Hepatocyte (in vitro differentiated cells): ENCODE results near the gene GGA1. TPM values are rescaled to one million over a fixed set of nuclear protein-coding genes. Genes with fewer than 3 reads are reported as not detected.
"Not testable (repeated sequence)": the region's sequence is repeated elsewhere in the genome, so short reads cannot be mapped to it uniquely, and the experiment has no call there.

Source experiments
- DNase-seq: peaks from one replicate; pipeline ENCODE4 v3.0.0-alpha.2; 2016; ENCODE audit warnings: low spot score
- H2AFZ ChIP-seq: fragments of 200-600 bp; sonication (generic); 2 replicates; pipeline ENCODE4 v1.6.0; 2016; ENCODE audit warnings: antibody characterized with exemption, mild to moderate bottlenecking
- H3K27ac ChIP-seq: fragments of 200-600 bp; sonication (generic); 2 replicates; pipeline ENCODE4 v1.5.1; 2016; ENCODE audit warnings: mild to moderate bottlenecking
- H3K27me3 ChIP-seq: fragments of 200-600 bp; sonication (generic); 2 replicates; pipeline ENCODE4 v1.6.1; 2016
- H3K36me3 ChIP-seq: fragments of 200-600 bp; sonication (generic); replicated peaks from 2 replicates; pipeline ENCODE4 v1.5.1; 2016; ENCODE audit warnings: low read depth; ENCODE audit not compliant: insufficient read depth
- H3K4me1 ChIP-seq: fragments of 200-600 bp; sonication (generic); 2 replicates; pipeline ENCODE4 v1.5.1; 2016; ENCODE audit warnings: mild to moderate bottlenecking, moderate library complexity; ENCODE audit not compliant: insufficient read depth
- H3K4me2 ChIP-seq: fragments of 200-600 bp; sonication (generic); 2 replicates; pipeline ENCODE4 v1.6.0; 2016
- H3K4me3 ChIP-seq: fragments of 200-600 bp; sonication (generic); 2 replicates; pipeline ENCODE4 v1.5.1; 2016; ENCODE audit warnings: mild to moderate bottlenecking
- H3K79me2 ChIP-seq: fragments of 200-600 bp; sonication (generic); 2 replicates; pipeline ENCODE4 v1.6.0; 2017; ENCODE audit warnings: mild to moderate bottlenecking
- H3K9me2 ChIP-seq: fragments of 200-600 bp; sonication (generic); replicated peaks from 2 replicates; pipeline ENCODE4 v1.6.0; 2017; ENCODE audit warnings: mild to moderate bottlenecking; ENCODE audit not compliant: insufficient read depth
- H3K9me3 ChIP-seq: fragments of 200-600 bp; sonication (generic); 2 replicates; pipeline ENCODE4 v1.5.1; 2016; ENCODE audit warnings: low read depth, mild to moderate bottlenecking
- H4K20me1 ChIP-seq: fragments of 200-600 bp; sonication (generic); 2 replicates; pipeline ENCODE4 v1.6.0; 2016; ENCODE audit warnings: mild to moderate bottlenecking; ENCODE audit not compliant: insufficient read depth, poor library complexity, severe bottlenecking
- CTCF ChIP-seq: fragments of 200-600 bp; sonication (generic); IDR thresholded peaks from 2 replicates; pipeline ENCODE4 v1.5.1; 2016; ENCODE audit warnings: antibody characterized with exemption, mild to moderate bottlenecking; ENCODE audit not compliant: poor library complexity
- EZH2 ChIP-seq: fragments of 200-600 bp; sonication (generic); IDR thresholded peaks from 2 replicates; pipeline ENCODE4 v1.6.1; 2016; ENCODE audit warnings: antibody characterized with exemption, mild to moderate bottlenecking, borderline replicate concordance
- EZH2phosphoT487 ChIP-seq: fragments of 200-600 bp; sonication (generic); IDR thresholded peaks from one replicate; pipeline ENCODE4 v1.6.1; 2018; ENCODE audit warnings: antibody characterized with exemption, mild to moderate bottlenecking, low read depth, moderate library complexity; ENCODE audit not compliant: unreplicated experiment, severe bottlenecking
- WGBS: methylation state at CpG from one replicate; pipeline ENCODE4 v1.1.6; 2016; ENCODE audit warnings: low lambda C conversion rate; ENCODE audit errors: missing lambda C conversion rate; 5-methylcytosine and 5-hydroxymethylcytosine counted together
- polyA plus RNA-seq: library from polyadenylated mRNA; unstranded; fragments of >200 nt; fragmentation: Nextera tagmentation; extraction: Ambion mirVana; gene quantifications from 2 replicates; pipeline ENCODE4 v1.2.1, GENCODE V29; 2016
- total RNA-seq: library from RNA; depleted of rRNA; stranded (reverse); fragments of >200 nt; gene quantifications from 2 replicates; pipeline ENCODE4 v1.2.3, GENCODE V29; 2014

GGA1 gene
- total and polyA plus RNA-seq, 2 experiments from 2014 or later: 30.2 to 51.5 TPM

- Histone ChIP-seq H3K27me3 (no peaks in the 10 kb centered on the region), H3K27ac (peak overlapping the region; percentile 46), H3K36me3 (no peaks in the 10 kb centered on the region), H3K4me1 (no peaks in the 10 kb centered on the region), H3K9me2 (no peaks in the 10 kb centered on the region), H4K20me1 (no peaks in the 10 kb centered on the region), H3K9me3 (no peaks in the 10 kb centered on the region), H3K4me3 (no peak overlapping the region), H2AFZ (no peak overlapping the region), H3K79me2 (no peaks in the 10 kb centered on the region), H3K4me2 (peak overlapping the region; percentile 65)
- TF ChIP-seq EZH2 (no peak), CTCF (no peak), EZH2phosphoT487 (no peak)
- DNase-seq: peak; percentile 77
- WGBS: 41% methylated on average over 14 of the region's 14 CpGs
Measured at GRCh38 chr22:37601540-37602442, 6.8 kb upstream of the GGA1 start.

- H3K9me3 ChIP-seq, H3K9me2 ChIP-seq, H3K4me3 ChIP-seq, H3K4me2 ChIP-seq, H2AFZ ChIP-seq, H3K36me3 ChIP-seq, H4K20me1 ChIP-seq, H3K27ac ChIP-seq, H3K79me2 ChIP-seq, H3K27me3 ChIP-seq, DNase-seq, H3K4me1 ChIP-seq: not testable (repeated sequence)
- WGBS: 83% methylated on average over 5 of the region's 5 CpGs
Measured at GRCh38 chr22:37602546-37603277, 5.9 kb upstream of the GGA1 start.

- Histone ChIP-seq H3K27ac (no peak overlapping the region), H3K79me2 (no peaks in the 10 kb centered on the region), H3K9me3 (no peaks in the 10 kb centered on the region), H3K4me3 (no peak overlapping the region), H2AFZ (no peak overlapping the region), H3K9me2 (no peaks in the 10 kb centered on the region), H4K20me1 (no peaks in the 10 kb centered on the region), H3K27me3 (no peaks in the 10 kb centered on the region), H3K4me2 (no peak overlapping the region), H3K4me1 (peaks cover 10% of the 10 kb centered on the region), H3K36me3 (no peaks in the 10 kb centered on the region)
- whole genome bisulfite sequencing: 93% methylated on average over 6 of the region's 6 CpGs
- TF ChIP-seq EZH2phosphoT487 (no peak), EZH2 (no peak), CTCF (no peak)
- no peak for DNase-seq
Measured at GRCh38 chr22:37604074-37604473, 4.6 kb upstream of the GGA1 start.

- H3K27ac ChIP-seq: no peak overlapping the region
Measured at GRCh38 chr22:37604875-37605274, 3.8 kb upstream of the GGA1 start.

More at GRCh38 chr22:37604875-37605274, 3.8 kb upstream of the GGA1 start:
- Histone ChIP-seq H4K20me1 (no peaks in the 10 kb centered on the region), H3K4me2 (no peak overlapping the region), H3K4me3 (no peak overlapping the region), H3K79me2 (peaks cover 7% of the 10 kb centered on the region), H3K9me3 (no peaks in the 10 kb centered on the region), H3K36me3 (no peaks in the 10 kb centered on the region), H2AFZ (no peak overlapping the region), H3K4me1 (peaks cover 15% of the 10 kb centered on the region), H3K9me2 (no peaks in the 10 kb centered on the region), H3K27me3 (no peaks in the 10 kb centered on the region)
- WGBS: 76% methylated on average over 5 of the region's 5 CpGs
- no peak for DNase-seq
- no peak for TF ChIP-seq EZH2phosphoT487
- no peak for TF ChIP-seq CTCF
- no peak for TF ChIP-seq EZH2
